Fibroblast of skin of left biceps (primary cell): ENCODE results near the gene PACSIN2.
A peak's percentile ranks its signal among the peaks of the same experiment; 100 is the strongest.

Experiments used
- DNase-seq, 2 experiments: peaks; one replicate each; pipeline ENCODE4 v3.0.0-alpha.2; 2013; ENCODE audit warnings: low read depth in 2 of 2

PACSIN2 gene

DNA sequence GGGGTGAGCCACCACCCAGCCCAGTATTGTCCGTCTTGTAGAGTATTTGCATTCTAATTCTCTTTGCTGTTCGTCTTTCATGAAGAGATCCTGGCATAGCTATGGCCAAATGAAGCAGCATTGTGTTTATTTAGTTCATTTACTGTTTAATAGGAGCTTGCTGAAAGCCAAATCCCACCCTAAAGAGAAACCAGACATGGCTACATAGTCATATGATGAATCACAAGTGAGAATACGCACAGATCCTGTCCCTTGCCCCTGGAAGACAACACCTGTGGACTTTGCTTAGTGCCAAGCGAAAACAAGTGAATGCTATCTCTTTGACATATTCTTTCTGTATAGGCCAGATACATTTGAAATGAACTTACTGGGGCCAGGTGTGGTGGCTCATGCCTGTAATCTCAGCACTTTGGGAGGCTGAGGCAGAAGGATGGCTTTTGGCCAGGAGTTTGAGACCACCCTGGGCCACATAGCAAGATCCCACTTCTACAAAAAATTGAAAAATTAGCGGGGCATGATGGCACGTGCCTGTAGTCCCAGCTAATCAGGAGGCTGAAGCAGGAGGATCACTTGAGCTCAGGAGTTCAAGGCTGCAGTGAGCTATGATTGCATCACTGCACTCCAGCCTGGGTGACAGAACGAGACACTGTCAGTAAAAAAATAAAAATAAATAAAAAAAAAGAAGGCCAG is 152.8 kb downstream of the PACSIN2 start:
- peak in 1 of 2 experiments; percentile 9 for DNase-seq

GRCh38 chr22:42860968-42861367 is 154.0 kb downstream of the PACSIN2 start:
- no peak for DNase-seq

- DNase-seq = no peak
Measured at GRCh38 chr22:42857845-42858481, 157.0 kb downstream of the PACSIN2 start.

- peak; percentile 77 to 80 for DNase-seq
Measured at GRCh38 chr22:42856865-42857704, 157.9 kb downstream of the PACSIN2 start, which contains the start of gene ARFGAP3. Gene ARFGAP3, minus strand, starts transcription at chr22:42857273. Its CDS starts 91 bp downstream, at chr22:42857182.

DNA sequence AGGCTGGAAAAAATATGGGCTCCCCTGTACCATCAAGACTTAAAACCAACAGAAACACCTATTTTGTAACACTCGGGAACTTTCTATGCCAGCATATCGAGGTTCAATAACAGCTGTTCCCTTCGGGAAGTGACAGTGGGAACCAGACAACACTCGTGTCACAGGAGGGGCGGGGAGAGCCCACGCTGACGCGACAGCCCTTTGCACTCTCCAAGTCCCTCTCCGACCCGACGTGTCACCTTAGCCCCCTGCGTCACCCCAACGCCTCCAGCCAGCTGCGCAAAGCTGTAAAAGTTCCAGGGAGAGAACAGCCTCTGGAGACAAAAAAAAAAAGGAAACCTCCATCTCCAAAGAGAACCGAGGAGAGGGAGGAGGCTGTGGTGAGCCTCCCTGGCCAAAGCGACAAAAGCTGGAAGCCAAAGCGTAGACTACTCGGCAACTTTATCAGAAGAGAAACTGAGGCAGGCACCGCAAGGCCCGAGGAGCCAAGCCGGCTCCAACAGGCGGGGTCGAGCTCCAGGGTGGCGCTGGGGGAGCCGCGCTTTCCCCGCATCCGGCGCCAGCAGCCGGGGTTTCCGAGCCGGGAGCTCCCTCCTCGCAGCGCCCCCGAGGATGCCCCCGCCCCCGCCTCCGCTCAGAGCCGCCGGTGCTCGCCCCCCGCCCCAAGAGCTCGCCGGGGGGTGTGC is 158.6 kb downstream of the PACSIN2 start:
- DNase-seq = no peak

- DNase-seq = no peak
Measured at GRCh38 chr22:42855721-42856120, 159.2 kb downstream of the PACSIN2 start.

GRCh38 chr22:42855211-42855610 is 159.7 kb downstream of the PACSIN2 start:
- no peak for DNase-seq

- DNase-seq = no peak
Measured at GRCh38 chr22:42848941-42849550, 165.9 kb downstream of the PACSIN2 start.

- no peak for DNase-seq
Measured at GRCh38 chr22:42847110-42847509, 167.8 kb downstream of the PACSIN2 start.

DNA sequence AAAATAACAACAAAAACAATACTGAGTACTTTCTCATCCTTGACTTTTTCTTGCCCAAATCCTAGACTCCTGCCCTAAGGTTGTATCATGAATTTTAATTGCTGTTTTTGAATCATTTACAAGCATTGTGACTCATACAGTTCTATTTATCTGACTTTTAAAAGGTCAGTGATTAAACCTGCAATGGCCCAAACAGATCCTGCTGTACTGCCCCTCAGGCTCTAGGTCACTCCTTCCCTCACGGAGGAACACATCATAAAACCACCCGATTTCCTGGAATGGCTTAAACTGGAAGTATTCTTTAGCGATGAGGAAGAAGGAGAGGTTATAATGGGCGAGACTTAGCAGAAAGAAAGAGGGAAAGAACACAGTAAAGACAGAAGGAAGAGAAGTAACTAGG is 170.2 kb downstream of the PACSIN2 start:
- DNase-seq = no peak

DNA sequence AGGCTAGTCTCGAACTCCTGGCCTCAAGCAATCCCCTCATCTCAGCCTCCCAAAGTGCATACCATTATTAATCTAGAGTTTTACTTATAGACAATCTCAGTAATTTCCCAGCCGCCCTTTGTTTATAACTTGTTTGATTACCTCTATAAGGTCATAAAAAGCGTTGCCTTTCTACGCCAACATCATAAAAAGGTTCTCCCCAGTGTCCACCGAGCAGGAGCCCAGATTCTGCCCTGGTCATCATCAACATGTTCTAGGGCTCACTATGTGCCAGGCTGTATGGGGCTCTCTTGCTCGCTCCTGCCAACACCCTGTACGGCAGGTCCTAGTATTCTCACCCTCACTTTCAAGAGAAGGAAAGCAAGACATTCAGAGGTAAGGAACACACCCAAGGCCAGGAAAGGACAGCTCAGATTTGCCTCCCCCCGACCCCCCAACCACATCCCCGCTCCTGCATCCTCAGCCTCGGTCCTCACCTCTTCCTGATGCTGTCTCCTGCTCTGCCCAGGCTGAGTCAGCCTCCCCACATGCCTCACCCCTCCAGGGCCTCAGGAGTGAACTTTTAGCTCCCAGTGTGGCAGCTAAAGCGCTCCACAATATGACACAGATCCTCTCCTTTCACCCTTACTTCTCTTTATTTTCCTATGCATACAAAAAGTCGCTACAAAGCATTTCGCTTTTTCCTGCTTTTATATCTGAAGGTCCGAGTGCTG is 172.1 kb downstream of the PACSIN2 start:
- DNase-seq = no peak

- no peak for DNase-seq
Measured at GRCh38 chr22:42841444-42841843, 173.5 kb downstream of the PACSIN2 start.

DNA sequence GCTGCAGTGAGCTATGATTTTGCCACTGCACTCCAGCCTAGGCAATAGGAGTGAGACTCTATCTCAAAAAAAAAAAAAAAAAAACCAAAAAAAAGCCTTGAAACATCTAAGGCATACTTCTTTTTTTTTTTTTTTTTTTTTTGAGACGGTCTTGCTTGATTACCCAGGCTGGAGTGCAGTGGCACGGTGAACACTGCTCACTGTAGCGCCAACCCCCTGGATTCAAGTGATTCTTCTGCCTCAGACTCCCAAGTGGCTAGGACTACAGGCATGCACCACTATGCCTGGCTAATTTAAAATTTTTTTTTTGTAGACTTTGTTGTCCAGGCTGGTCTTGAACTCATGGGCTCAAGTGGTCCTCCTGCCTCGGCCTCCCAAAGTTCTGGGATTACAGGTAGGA is 177.4 kb downstream of the PACSIN2 start:
- DNase-seq = no peak

DNA sequence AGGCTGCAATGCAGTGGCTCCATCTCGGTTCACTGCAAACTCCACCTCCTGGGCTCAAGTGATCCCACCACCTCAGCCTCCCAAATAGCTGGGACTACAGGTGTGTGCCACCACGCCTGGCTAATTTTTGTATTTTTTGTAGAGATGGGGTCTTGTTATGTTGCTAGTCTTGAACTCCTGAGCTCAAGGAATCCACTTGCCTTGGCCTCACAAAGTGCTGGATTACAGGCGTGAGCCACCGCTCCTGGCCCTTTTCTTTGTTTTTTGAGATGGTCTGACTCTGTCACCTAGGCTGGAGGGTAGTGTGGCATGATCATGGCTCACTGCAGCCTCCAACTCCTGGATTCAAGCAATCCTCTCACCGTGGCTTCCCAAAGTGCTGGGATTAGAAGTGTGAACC is 178.9 kb downstream of the PACSIN2 start:
- no peak for DNase-seq

DNA sequence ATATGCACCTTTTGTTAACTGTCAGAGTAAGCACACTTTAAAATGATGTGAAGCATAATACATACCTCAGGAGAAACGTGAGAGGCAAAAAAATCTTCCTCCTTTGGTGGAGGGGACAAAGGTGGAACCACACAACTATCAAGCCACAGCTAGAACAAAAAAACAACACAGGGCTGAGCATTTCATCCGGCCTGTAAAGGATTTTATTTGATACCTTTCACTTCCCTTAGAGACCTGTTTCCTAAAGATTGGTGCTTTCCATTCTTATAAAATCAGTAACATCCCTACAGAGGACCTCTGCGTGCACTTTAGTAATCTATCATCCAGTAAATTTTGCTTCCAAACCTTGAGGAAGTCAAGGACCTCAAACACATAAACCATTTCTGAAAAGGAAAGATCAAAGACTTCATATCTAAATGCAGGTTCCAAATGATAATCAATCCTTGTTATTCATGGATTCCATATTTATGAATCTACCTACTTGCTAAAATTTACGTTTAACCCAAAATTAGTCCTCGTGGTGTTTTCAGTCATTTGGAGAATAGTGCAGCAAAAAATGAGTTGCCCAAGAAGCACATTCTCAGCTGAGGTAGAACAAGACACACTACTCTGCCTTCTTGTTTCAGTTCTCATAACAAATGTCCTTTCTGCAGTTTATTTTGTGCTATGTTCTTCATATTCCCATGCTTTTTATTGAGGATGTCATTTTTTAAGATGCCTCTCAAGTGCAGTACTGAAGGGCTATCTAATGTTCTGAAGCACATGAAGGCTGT is 180.6 kb downstream of the PACSIN2 start:
- DNase-seq = no peak

GRCh38 chr22:42833104-42833503 is 181.8 kb downstream of the PACSIN2 start:
- DNase-seq = no peak

DNA sequence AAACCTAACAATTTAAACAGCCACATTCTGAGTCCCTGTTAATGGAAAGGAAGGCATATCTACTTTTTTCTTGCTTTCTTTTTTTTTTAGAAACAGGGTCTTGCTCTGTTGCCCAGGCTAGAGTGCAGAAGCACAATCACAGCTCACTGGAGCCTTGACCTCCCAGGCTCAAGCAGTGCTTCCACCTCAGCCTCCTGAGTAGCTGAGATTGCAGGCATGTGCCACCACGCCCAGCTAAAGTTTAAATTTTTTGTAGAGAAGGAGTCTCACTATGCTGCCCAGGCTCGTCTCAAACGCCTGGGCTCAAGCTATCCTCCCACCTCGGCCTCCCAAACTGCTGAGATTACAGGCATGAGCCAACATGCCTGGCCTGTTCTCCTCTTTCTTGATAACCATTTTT is 183.2 kb downstream of the PACSIN2 start:
- DNase-seq = no peak

DNA sequence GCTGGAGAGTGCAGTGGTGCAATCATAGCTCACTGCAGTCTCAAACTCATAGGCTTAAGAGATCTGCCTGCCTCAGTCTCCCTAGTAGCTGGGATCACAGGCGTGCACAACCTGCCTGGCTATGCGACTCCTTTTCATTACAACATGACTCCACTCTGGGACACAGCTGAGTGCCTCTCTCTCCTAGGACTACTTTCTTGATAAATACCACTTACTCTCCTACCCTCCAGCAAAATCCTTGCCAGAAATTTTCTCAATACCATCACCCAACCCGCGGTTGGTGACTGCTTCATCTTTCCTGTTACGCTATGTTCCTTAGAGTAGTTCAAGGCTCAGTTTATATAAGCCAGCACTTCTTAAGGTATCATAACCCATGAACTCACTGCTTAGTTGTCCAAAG is 184.8 kb downstream of the PACSIN2 start:
- DNase-seq = no peak

- no peak for DNase-seq
Measured at GRCh38 chr22:42829302-42829701, 185.6 kb downstream of the PACSIN2 start.

DNA sequence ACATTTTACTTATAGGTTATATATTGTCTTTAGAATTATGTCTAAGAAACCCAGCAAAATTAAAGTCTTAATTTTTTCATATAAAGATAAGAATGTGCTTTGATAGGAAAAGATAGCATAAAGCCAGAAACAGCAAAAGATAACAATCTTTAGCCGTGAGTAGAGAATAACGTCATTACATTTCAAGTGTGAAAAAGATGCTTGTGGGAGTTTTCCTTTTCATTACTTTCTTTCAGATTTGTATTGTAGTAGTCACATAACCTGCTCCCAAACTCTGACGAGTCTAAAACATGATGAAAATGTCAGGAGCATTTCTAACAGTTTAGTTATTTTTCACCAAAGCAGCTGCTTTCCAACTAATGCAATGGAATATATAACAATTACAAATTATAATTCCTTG is 189.2 kb downstream of the PACSIN2 start:
- DNase-seq = no peak
